ENCODE measurements around the gene KIF23. TPM values are rescaled to one million over a fixed set of nuclear protein-coding genes. Genes with fewer than 3 reads are reported as not detected.
"Not testable (repeated sequence)": the region's sequence is repeated elsewhere in the genome, so short reads cannot be mapped to it uniquely, and the experiment has no call there.

Gene KIF23
- total RNA-seq = 6.5 TPM

GRCh38 chr15:69413822-69414700 is at the start of gene KIF23:
KIF23 (plus strand) TSS chr15:69414349; CDS start chr15:69414466, 117 bp downstream.
- DNase-seq (ENCODE audit: low spot score in 2 of 2) (peak; percentile 85 to 97), FAIRE-seq (no peak)

- no peak for DNase-seq (ENCODE audit: low spot score in 2 of 2)
These were observed 46.9 kb upstream of the KIF23 start for GRCh38 chr15:69367236-69367635.

GRCh38 chr15:69369631-69370030 is 44.5 kb upstream of the KIF23 start:
- FAIRE-seq = no peak
- DNase-seq (ENCODE audit: low spot score in 2 of 2) = no peak

More at GRCh38 chr15:69367236-69367635, 46.9 kb upstream of the KIF23 start:
- no peak for FAIRE-seq

GRCh38 chr15:69373406-69373805 is 40.7 kb upstream of the KIF23 start:
- no peak for DNase-seq (ENCODE audit: low spot score in 2 of 2)
- FAIRE-seq = no peak

- FAIRE-seq (no peak), DNase-seq (ENCODE audit: low spot score in 2 of 2) (no peak)
These were observed 38.9 kb upstream of the KIF23 start for GRCh38 chr15:69375151-69375790.

GRCh38 chr15:69377216-69377970 is 36.8 kb upstream of the KIF23 start:
- DNase-seq (ENCODE audit: low spot score in 2 of 2) (no peak), FAIRE-seq (no peak)

GRCh38 chr15:69380100-69380725 is 33.9 kb upstream of the KIF23 start:
- no peak for FAIRE-seq

GRCh38 chr15:69380726-69381105 is 33.4 kb upstream of the KIF23 start:
- DNase-seq (ENCODE audit: low spot score in 2 of 2) (no peak), FAIRE-seq (no peak)

More at GRCh38 chr15:69380100-69380725, 33.9 kb upstream of the KIF23 start:
- no peak for DNase-seq (ENCODE audit: low spot score in 2 of 2)

GRCh38 chr15:69382176-69382575 is 32.0 kb upstream of the KIF23 start:
- not testable (repeated sequence) for DNase-seq (ENCODE audit: low spot score in 2 of 2); FAIRE-seq

GRCh38 chr15:69384066-69384465 is 30.1 kb upstream of the KIF23 start:
- FAIRE-seq; DNase-seq (ENCODE audit: low spot score in 2 of 2): not testable (repeated sequence)

- FAIRE-seq = no peak
- DNase-seq (ENCODE audit: low spot score in 2 of 2) = no peak
These were observed 29.2 kb upstream of the KIF23 start for GRCh38 chr15:69384626-69385598.

- FAIRE-seq (no peak), DNase-seq (ENCODE audit: low spot score in 2 of 2) (no peak)
These were observed 28.3 kb upstream of the KIF23 start for GRCh38 chr15:69385831-69386230.

- FAIRE-seq (no peak), DNase-seq (ENCODE audit: low spot score in 2 of 2) (no peak)
These were observed 27.9 kb upstream of the KIF23 start for GRCh38 chr15:69386284-69386683.

GRCh38 chr15:69388260-69388705 is 25.9 kb upstream of the KIF23 start:
- FAIRE-seq = no peak
- DNase-seq (ENCODE audit: low spot score in 2 of 2) = no peak

- DNase-seq (ENCODE audit: low spot score in 2 of 2) (no peak), FAIRE-seq (no peak)
These were observed 24.7 kb upstream of the KIF23 start for GRCh38 chr15:69389426-69389825.

GRCh38 chr15:69390575-69390974 is 23.6 kb upstream of the KIF23 start:
- FAIRE-seq (no peak), DNase-seq (ENCODE audit: low spot score in 2 of 2) (no peak)

GRCh38 chr15:69391046-69391757 is 22.9 kb upstream of the KIF23 start:
- DNase-seq (ENCODE audit: low spot score in 2 of 2) (no peak), FAIRE-seq (no peak)

- FAIRE-seq (no peak), DNase-seq (ENCODE audit: low spot score in 2 of 2) (no peak)
These were observed 21.8 kb upstream of the KIF23 start for GRCh38 chr15:69392352-69392751.

All from frontal cortex (tissue), 4 donors.